M059J (cell line): ENCODE results near the gene AZU1. TPM values are rescaled to one million over a fixed set of nuclear protein-coding genes. Genes with fewer than 3 reads are reported as not detected.
"Not testable (repeated sequence)": the region's sequence is repeated elsewhere in the genome, so short reads cannot be mapped to it uniquely, and the experiment has no call there.

Experiments used
- DNase-seq: peaks from one replicate; pipeline ENCODE4 v3.0.0-alpha.2; 2012; ENCODE audit warnings: low read depth
- total RNA-seq: library from RNA; depleted of rRNA; stranded (reverse); fragments of >200 nt; shearing (Covaris generic); gene quantifications from 2 replicates; pipeline ENCODE4 v1.2.3, GENCODE V29; 2014; rRNA removed

The AZU1 gene
- total RNA-seq, 1 experiment from 2014 or later, result not detected

DNA sequence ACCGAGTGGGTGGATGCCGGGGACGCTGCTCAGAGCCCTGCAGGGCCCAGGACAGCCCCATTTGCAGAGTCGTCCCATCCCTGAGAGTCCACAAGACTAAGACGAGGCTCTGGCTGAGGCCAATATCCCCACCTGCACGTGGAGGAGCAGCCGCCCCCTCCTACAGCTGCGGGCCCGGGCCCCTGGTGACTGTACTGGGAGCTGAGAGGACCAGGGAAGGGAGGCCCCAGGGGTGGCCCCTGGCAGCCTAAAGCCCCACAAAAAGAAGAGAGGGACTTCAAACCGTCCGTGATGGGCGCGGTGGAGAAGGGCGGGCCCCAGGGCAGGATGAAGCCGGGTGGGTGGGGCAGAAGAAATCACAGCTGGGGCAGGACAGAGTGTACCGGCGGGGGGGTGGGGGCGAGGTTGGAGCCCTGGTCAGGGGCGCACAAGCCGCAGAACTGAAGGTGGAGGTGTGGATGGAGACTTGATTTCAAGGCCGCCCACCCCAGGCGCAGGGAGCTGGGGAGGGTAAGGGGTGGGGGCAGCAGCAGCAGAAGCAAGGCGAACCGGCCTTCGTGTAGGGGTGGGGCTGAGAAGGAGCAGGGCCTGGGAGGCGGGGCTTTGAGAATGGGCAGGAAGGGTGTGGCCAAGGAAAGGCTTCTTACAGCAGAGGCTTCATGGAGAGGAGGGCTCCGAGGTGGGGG, 44.8 kb downstream of the AZU1 start:
- peak; percentile 44 for DNase-seq

DNA sequence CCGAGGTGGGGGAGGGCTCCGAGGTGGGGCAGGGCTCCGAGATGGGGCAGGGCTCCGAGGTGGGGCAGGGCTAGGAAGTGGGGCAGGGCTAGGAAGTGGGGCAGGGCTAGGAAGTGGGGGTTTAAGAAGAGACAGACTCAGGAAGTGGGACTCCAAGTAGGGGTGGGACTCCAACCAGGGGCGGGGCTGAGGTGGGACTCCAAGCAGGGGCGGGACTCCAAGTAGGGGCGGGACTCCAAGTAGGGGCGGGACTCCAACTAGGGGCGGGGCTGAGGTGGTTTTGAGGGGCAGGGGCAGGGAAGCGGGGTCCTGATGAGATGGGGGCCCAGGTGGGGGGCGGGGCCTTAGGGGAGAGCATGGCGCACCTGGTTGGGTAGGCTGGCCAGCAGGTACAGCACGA, 45.4 kb downstream of the AZU1 start:
- peak; percentile 27 for DNase-seq

DNA sequence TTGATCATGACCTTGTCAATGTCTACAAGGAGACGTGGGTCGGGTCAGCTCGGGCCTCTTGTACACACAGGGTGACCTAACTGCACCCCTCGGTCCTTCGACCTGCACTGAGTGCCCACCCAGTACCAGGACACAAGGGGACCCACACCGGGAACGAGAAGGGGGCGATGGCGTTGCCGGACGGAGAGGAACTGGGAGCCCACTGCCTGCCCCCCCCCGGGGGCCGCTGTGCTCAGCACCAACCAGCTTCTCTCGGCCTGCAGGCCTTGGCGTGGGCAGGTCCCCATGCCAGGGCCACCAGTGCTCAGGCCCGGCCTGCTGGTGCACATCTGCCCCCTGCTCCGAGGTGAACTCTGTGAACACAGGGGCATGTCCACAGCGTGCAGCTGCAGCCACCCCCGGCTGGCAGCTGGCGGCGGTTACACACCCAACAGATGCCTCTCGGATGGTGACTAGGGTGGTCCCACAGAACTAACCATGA, 46.0 kb downstream of the AZU1 start:
- no peak for DNase-seq

DNA sequence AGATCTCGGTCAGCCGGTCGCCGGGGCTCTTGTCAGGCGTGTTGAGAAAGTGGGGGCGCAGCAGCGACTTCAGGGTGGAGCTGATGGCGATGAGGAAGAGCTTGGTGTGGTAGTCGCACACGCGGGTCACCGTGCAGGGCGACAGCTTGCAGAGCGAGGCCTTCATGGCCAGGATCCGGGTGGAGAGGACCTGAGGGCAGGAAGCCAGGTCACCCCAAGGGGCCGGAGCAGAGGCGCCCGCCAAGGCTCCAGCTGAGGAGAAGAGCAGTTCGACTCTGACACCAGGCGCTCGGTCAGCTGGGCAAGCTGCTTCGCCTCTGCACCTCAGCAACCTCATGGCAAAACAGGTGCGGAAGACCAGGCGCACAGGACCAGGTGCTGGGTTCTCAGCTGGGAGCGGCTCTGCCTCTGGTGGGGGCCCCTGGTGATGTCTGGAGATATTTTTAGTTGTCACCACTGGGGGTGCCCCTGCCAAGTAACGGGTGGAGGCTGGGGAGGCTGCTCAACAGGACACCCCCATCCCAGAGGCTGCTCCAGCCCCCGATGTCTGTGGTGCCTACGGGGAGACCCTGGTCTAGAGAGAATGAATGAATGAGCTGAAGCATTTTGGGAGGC, 47.7 kb downstream of the AZU1 start:
- no peak for DNase-seq

DNA sequence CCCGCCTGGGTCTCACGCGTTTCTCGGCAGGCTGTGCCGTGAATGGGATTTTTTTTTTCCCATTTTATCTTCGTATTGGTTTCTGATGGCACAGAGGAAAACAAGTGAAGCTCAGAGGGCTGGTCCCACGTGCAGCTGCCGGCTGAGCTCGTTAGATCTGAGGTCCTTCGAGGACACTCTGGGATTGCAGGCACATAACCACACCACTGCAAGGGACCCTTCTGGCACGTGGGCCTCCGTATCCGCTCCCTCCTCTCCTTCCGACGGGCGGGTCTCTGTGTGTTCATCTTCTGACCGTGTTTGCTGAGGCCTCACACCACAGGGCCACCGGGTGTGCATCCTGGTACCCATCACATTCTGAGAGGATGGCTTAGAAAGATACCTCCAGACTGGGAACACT, 48.5 kb downstream of the AZU1 start:
- no peak for DNase-seq

DNA sequence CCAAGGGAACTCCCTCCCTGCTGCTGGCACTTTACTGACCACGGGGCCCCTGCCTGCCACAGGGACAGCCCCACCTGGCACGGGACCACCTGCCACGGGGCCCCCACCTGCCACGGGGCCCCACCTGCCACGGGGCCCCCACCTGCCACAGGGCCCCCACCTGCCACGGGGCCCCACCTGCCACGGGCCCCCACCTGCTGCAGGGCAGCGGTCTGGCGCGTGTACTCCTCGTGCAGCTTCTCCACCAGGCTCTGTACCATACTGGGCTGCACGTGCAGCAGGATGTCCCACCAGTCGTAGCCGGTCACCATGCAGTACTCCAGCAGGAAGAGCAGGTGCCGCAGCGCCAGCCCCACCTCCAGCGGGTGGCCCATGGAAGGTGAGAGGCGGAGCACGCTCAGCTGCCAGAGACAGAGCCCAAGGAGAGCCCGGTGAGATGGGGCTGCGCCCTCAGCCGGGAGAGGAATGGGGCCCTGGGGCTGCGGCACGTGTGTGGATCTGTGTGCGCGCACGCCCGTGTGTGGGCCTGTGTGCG, 49.2 kb downstream of the AZU1 start:
- DNase-seq, result no peak

DNA sequence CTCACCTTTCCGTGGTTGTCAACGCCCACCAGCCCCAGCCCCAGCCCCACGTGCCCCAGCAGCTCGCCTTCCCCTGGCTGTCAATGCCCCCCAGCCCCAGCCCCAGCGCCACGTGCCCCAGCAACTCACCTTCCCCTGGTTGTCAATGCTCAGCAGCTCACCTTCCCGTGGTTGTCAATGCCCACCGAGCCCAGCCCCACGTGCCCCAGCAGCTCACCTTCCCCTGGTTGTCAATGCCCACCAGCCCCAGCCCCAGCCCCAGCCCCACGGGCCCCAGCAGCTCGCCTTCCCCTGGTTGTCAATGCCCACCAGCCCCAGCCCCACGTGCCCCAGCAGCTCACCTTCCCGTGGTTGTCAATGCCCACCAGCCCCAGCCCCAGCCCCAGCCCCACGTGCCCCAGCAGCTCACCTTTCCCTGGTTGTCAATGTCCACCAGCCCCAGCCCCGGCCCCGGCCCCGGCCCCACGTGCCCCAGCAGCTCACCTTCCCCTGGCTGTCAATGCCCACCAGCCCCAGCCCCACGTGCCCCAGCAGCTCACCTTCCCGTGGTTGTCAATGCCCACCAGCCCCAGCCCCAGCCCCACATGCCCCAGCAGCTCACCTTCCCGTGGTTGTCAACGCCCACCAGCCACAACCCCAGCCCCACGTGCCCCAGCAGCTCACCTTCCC, 50.5 kb downstream of the AZU1 start:
- DNase-seq, result not testable (repeated sequence)

DNA sequence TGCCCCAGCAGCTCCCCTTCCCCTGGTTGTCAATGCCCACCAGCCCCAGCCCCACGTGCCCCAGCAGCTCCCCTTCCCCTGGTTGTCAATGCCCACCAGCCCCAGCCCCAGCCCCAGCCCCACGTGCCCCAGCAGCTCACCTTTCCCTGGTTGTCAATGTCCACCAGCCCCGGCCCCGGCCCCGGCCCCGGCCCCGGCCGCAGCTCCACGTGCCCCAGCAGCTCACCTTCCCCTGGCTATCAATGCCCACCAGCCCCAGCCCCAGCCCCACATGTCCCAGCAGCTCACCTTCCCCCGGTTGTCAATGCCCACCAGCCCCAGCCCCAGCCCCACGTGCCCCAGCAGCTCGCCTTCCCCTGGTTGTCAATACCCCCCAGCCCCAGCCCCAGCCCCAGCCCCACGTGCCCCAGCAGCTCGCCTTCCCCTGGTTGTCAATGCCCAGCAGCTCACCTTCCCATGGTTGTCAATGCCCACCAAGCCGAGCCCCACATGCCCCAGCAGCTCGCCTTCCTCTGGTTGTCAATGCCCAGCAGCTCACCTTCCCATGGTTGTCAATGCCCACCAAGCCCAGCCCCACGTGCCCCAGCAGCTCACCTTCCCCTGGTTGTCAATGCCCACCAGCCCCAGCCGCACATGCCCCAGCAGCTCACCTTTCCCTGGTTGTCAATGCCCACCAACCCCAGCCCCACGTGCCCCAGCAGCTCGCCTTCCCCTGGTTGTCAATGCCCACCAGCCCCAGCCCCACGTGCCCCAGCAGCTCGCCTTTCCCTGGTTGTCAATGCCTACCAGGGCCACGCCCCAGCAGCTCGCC, 51.3 kb downstream of the AZU1 start:
- DNase-seq, result not testable (repeated sequence)

DNA sequence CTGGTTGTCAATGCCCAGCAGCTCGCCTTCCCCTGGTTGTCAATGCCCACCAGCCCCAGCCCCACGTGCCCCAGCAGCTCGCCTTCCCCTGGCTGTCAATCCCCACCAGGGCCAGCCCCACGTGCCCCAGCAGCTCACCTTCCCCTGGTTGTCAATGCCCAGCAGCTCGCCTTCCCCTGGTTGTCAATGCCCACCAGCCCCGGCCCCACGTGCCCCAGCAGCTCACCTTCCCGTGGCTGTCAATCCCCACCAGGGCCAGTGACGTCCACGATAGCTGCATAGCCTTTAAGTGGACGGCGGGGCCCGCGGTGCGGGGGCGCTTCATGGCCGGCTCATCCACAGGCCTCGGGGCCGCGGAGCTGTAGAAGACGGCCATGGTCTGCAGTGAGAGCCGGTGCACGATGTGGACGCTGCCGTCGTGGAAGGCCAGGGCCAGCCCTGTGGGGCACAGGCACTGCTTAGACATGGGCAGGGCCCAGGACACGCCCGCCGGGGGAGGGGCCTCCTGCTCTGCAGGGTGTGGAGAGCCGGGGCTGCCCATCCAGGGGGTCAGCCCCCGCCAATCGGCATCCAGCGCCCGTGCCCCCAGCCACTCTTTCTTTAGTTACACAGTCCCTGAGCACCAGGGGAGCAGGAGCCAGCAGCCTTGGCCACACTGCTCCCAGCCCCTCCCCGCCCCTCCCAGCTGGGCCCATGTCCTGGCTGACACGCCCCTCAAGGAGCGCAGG, 52.2 kb downstream of the AZU1 start:
- DNase-seq, result no peak

Other genes starting within 250 kb of the AZU1 start
- gene HCN2, start 238.0 kb upstream of the AZU1 start, total RNA-seq, result 0.42 and 1.4 TPM in 2 replicates
- gene POLRMT, start 194.3 kb upstream of the AZU1 start, total RNA-seq, result 16.4 and 25.5 TPM in 2 replicates
- not detected in 2 replicates for gene FGF22, start 188.0 kb upstream of the AZU1 start, total RNA-seq
- 33.6 and 53.8 TPM in 2 replicates for gene RNF126, start 164.6 kb upstream of the AZU1 start, total RNA-seq
- gene FSTL3, start 151.4 kb upstream of the AZU1 start, total RNA-seq, result 29.7 and 59.0 TPM in 2 replicates
- not detected in 2 replicates for gene PRSS57, start 132.4 kb upstream of the AZU1 start, total RNA-seq
- 0.07 and 1.4 TPM in 2 replicates for gene PALM, start 118.9 kb upstream of the AZU1 start, total RNA-seq
- gene MISP, start 76.7 kb upstream of the AZU1 start, total RNA-seq, result 0.37 and 0.79 TPM in 2 replicates
- gene PTBP1, start 30.4 kb upstream of the AZU1 start, total RNA-seq, result 184 and 196 TPM in 2 replicates
- gene PLPPR3, start 5.9 kb upstream of the AZU1 start, total RNA-seq, result 2.3 and 3.8 TPM in 2 replicates
- not detected in 2 replicates for gene PRTN3, start 13.2 kb downstream of the AZU1 start, total RNA-seq
- gene ELANE, start 24.5 kb downstream of the AZU1 start, total RNA-seq, result not detected in 2 replicates
- 0.52 and 0.89 TPM in 2 replicates for gene CFD, start 31.8 kb downstream of the AZU1 start, total RNA-seq
- 22.7 and 32.8 TPM in 2 replicates for gene MED16, start 65.3 kb downstream of the AZU1 start, total RNA-seq
- not detected in 2 replicates for gene RNU6-9, start 65.6 kb downstream of the AZU1 start, total RNA-seq
- 30.4 and 37.0 TPM in 2 replicates for gene R3HDM4, start 85.4 kb downstream of the AZU1 start, total RNA-seq
- gene KISS1R, start 89.5 kb downstream of the AZU1 start, total RNA-seq, result not detected in 2 replicates
- gene ARID3A, start 98.2 kb downstream of the AZU1 start, total RNA-seq, result 0.71 and 3.7 TPM in 2 replicates
- 48.9 and 70.4 TPM in 2 replicates for gene WDR18, start 156.5 kb downstream of the AZU1 start, total RNA-seq
- not detected in 2 replicates for gene GRIN3B, start 172.6 kb downstream of the AZU1 start, total RNA-seq
- 99.9 and 126 TPM in 2 replicates for gene TMEM259, start 193.3 kb downstream of the AZU1 start, total RNA-seq
- gene RNU6-2, start 193.7 kb downstream of the AZU1 start, total RNA-seq, result not detected in 2 replicates
- 259 and 333 TPM in 2 replicates for gene CNN2, start 198.8 kb downstream of the AZU1 start, total RNA-seq
- gene ABCA7, start 212.3 kb downstream of the AZU1 start, total RNA-seq, result 9.3 and 13.5 TPM in 2 replicates
- 12.7 and 40.8 TPM in 2 replicates for gene ARHGAP45, start 239.3 kb downstream of the AZU1 start, total RNA-seq